Measurements from ENCODE around the gene ISX. TPM values are rescaled to one million over a fixed set of nuclear protein-coding genes. Genes with fewer than 3 reads are reported as not detected.

ISX gene
- polyA plus RNA-seq, 1 experiment, result not detected

GRCh38 chr22:35111244-35111643 is 45.3 kb downstream of the ISX start:
- no peak for TF ChIP-seq CTCF (IDR thresholded peaks at IDR 0.05; ENCODE audit: insufficient read depth, low read depth, low read length)
- POLR2A ChIA-PET, result no interaction called here

GRCh38 chr22:35113341-35113740 is 47.4 kb downstream of the ISX start:
- Histone ChIP-seq H3K36me3 (ENCODE audit: control insufficient read depth, insufficient read depth, low read length) (no peaks in the 10 kb centered on the region), H3K27me3 (ENCODE audit: control insufficient read depth, insufficient read depth, low read length) (no peaks in the 10 kb centered on the region), H3K4me3 (ENCODE audit: low read depth, low read length) (no peak overlapping the region)
- no peak for DNase-seq (ENCODE audit: low read depth)
- no peak for TF ChIP-seq CTCF (IDR thresholded peaks at IDR 0.05; ENCODE audit: insufficient read depth, low read depth, low read length)
- POLR2A ChIA-PET, result no interaction called here
- CTCF ChIA-PET, result no interaction called here

More at GRCh38 chr22:35111244-35111643, 45.3 kb downstream of the ISX start:
- Histone ChIP-seq H3K27me3 (ENCODE audit: control insufficient read depth, insufficient read depth, low read length) (no peaks in the 10 kb centered on the region), H3K36me3 (ENCODE audit: control insufficient read depth, insufficient read depth, low read length) (no peaks in the 10 kb centered on the region), H3K4me3 (ENCODE audit: low read depth, low read length) (no peak overlapping the region)
- CTCF ChIA-PET, result no interaction called here
- no peak for DNase-seq (ENCODE audit: low read depth)

GRCh38 chr22:35114131-35114980 is 48.4 kb downstream of the ISX start:
- ChIA-PET CTCF (no interaction called here), POLR2A (no interaction called here)
- no peaks in the 10 kb centered on the region for H3K36me3 ChIP-seq (ENCODE audit: control insufficient read depth, insufficient read depth, low read length)
- no peaks in the 10 kb centered on the region for H3K27me3 ChIP-seq (ENCODE audit: control insufficient read depth, insufficient read depth, low read length)
- DNase-seq (ENCODE audit: low read depth), result no peak
- TF ChIP-seq CTCF (IDR thresholded peaks at IDR 0.05; ENCODE audit: insufficient read depth, low read depth, low read length), result no peak
- no peak overlapping the region for H3K4me3 ChIP-seq (ENCODE audit: low read depth, low read length)

GRCh38 chr22:35115515-35115914 is 49.6 kb downstream of the ISX start:
- Histone ChIP-seq H3K4me3 (ENCODE audit: low read depth, low read length) (no peak overlapping the region), H3K36me3 (ENCODE audit: control insufficient read depth, insufficient read depth, low read length) (no peaks in the 10 kb centered on the region), H3K27me3 (ENCODE audit: control insufficient read depth, insufficient read depth, low read length) (no peaks in the 10 kb centered on the region)
- POLR2A ChIA-PET, result no interaction called here
- TF ChIP-seq CTCF (IDR thresholded peaks at IDR 0.05; ENCODE audit: insufficient read depth, low read depth, low read length), result no peak
- DNase-seq (ENCODE audit: low read depth), result no peak
- CTCF ChIA-PET, result interaction anchor here (1.6 kb wide), 1 partner anchor 35 kb away, joined by 4 read pairs; no protein-coding TSS in a partner anchor

- ChIA-PET POLR2A (no interaction called here), CTCF (interaction anchor here (1.6 kb wide), 1 partner anchor 35 kb away, joined by 4 read pairs; no protein-coding TSS in a partner anchor)
- Histone ChIP-seq H3K36me3 (ENCODE audit: control insufficient read depth, insufficient read depth, low read length) (no peaks in the 10 kb centered on the region), H3K27me3 (ENCODE audit: control insufficient read depth, insufficient read depth, low read length) (no peaks in the 10 kb centered on the region), H3K4me3 (ENCODE audit: low read depth, low read length) (no peak overlapping the region)
- no peak for TF ChIP-seq CTCF (IDR thresholded peaks at IDR 0.05; ENCODE audit: insufficient read depth, low read depth, low read length)
- no peak for DNase-seq (ENCODE audit: low read depth)
These were observed 50.3 kb downstream of the ISX start for GRCh38 chr22:35116269-35116668.

Measured in BJ (cell line).